ENCODE measurements around the gene DSC1. TPM values are rescaled to one million over a fixed set of nuclear protein-coding genes. Genes with fewer than 3 reads are reported as not detected.

DSC1 gene
- total and polyA plus RNA-seq, 10 of the 15 experiments (the other 5 are each of a cell fraction or from before 2014, with no cell fraction given): 0.24 to 0.84 (median 0.44) TPM; not detected in 1

DNA sequence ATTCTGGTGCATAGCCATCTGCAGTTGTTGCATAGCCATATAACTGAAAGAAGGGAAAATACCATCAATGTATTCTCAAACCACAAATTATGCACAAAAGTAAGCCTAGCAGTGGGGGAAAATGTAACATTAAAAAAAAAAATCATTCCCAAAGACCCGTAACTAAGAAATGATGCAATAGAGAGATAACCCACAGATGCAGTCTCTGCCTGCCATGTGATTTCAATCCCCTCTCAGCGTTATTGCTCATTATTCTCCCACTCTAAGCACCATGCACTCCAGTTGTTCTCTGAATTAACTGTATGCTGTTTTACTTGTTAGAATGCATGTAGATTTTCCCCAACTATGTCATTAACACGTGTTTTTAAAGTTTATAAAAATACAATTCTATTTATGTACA lies 14.1 kb downstream of the DSC1 start:
- Histone ChIP-seq H3K27me3 (replicated peaks in 1 of 2; ENCODE audit: control insufficient read depth in 2 of 2, insufficient read depth in 2 of 2, low read length in 1 of 2) (no peaks in the 10 kb centered on the region), H3K4me3 (no peak overlapping the region), H3K9ac (ENCODE audit: control insufficient read depth, insufficient read depth, low read length) (no peak overlapping the region), H3K27ac (ENCODE audit: control insufficient read depth, insufficient read depth) (no peak overlapping the region), H3K36me3 (ENCODE audit: control insufficient read depth in 2 of 2, insufficient read depth in 2 of 2, low read length in 1 of 2) (no peaks in the 10 kb centered on the region), H3K4me1 (ENCODE audit: control insufficient read depth, insufficient read depth, low read length) (no peaks in the 10 kb centered on the region), H4K20me1 (ENCODE audit: control insufficient read depth, insufficient read depth) (no peaks in the 10 kb centered on the region), H3K9me3 (replicated peaks; ENCODE audit: control insufficient read depth, insufficient read depth, low read length) (peaks cover 1% of the 10 kb centered on the region; the same call in 1 of the 3 replicates), H3K79me2 (ENCODE audit: control insufficient read depth, insufficient read depth, low read length) (no peaks in the 10 kb centered on the region), H3K4me2 (ENCODE audit: control insufficient read depth, insufficient read depth) (no peak overlapping the region), H2AFZ (ENCODE audit: control insufficient read depth, low read depth, low read length) (no peak overlapping the region)
- no peak for FAIRE-seq
- intact Hi-C loops (cut with micrococcal nuclease; ENCODE audit: unreplicated experiment): no loop called here
- TF ChIP-seq RAD51 (IDR thresholded peaks at IDR 0.05): no peak
- TF ChIP-seq PAX5 (IDR thresholded peaks at IDR 0.05; ENCODE audit: borderline replicate concordance, low read depth, low read length): no peak
- no peak for TF ChIP-seq ZNF24 (IDR thresholded peaks at IDR 0.05)
- no peak for TF ChIP-seq ZBTB40 (IDR thresholded peaks at IDR 0.05; ENCODE audit: borderline replicate concordance)
- TF ChIP-seq SIN3A (IDR thresholded peaks at IDR 0.05; ENCODE audit: low read depth, low read length): no peak
- TF ChIP-seq, protein P1, sequence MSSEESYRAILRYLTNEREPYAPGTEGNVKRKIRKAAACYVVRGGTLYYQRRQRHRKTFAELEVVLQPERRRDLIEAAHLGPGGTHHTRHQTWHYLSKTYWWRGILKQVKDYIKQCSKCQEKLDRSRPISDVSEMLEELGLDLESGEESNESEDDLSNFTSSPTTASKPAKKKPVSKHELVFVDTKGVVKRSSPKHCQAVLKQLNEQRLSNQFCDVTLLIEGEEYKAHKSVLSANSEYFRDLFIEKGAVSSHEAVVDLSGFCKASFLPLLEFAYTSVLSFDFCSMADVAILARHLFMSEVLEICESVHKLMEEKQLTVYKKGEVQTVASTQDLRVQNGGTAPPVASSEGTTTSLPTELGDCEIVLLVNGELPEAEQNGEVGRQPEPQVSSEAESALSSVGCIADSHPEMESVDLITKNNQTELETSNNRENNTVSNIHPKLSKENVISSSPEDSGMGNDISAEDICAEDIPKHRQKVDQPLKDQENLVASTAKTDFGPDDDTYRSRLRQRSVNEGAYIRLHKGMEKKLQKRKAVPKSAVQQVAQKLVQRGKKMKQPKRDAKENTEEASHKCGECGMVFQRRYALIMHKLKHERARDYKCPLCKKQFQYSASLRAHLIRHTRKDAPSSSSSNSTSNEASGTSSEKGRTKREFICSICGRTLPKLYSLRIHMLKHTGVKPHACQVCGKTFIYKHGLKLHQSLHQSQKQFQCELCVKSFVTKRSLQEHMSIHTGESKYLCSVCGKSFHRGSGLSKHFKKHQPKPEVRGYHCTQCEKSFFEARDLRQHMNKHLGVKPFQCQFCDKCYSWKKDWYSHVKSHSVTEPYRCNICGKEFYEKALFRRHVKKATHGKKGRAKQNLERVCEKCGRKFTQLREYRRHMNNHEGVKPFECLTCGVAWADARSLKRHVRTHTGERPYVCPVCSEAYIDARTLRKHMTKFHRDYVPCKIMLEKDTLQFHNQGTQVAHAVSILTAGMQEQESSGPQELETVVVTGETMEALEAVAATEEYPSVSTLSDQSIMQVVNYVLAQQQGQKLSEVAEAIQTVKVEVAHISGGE (CRISPR knock-in tag; IDR thresholded peaks at IDR 0.05): no peak
- no peak for TF ChIP-seq CREB1 (IDR thresholded peaks at IDR 0.05; ENCODE audit: low read depth)
- TF ChIP-seq, protein P2, sequence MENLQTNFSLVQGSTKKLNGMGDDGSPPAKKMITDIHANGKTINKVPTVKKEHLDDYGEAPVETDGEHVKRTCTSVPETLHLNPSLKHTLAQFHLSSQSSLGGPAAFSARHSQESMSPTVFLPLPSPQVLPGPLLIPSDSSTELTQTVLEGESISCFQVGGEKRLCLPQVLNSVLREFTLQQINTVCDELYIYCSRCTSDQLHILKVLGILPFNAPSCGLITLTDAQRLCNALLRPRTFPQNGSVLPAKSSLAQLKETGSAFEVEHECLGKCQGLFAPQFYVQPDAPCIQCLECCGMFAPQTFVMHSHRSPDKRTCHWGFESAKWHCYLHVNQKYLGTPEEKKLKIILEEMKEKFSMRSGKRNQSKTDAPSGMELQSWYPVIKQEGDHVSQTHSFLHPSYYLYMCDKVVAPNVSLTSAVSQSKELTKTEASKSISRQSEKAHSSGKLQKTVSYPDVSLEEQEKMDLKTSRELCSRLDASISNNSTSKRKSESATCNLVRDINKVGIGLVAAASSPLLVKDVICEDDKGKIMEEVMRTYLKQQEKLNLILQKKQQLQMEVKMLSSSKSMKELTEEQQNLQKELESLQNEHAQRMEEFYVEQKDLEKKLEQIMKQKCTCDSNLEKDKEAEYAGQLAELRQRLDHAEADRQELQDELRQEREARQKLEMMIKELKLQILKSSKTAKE (IDR thresholded peaks at IDR 0.05; ENCODE audit: low read depth, poor library complexity, severe bottlenecking): no peak
- TF ChIP-seq, protein P3, sequence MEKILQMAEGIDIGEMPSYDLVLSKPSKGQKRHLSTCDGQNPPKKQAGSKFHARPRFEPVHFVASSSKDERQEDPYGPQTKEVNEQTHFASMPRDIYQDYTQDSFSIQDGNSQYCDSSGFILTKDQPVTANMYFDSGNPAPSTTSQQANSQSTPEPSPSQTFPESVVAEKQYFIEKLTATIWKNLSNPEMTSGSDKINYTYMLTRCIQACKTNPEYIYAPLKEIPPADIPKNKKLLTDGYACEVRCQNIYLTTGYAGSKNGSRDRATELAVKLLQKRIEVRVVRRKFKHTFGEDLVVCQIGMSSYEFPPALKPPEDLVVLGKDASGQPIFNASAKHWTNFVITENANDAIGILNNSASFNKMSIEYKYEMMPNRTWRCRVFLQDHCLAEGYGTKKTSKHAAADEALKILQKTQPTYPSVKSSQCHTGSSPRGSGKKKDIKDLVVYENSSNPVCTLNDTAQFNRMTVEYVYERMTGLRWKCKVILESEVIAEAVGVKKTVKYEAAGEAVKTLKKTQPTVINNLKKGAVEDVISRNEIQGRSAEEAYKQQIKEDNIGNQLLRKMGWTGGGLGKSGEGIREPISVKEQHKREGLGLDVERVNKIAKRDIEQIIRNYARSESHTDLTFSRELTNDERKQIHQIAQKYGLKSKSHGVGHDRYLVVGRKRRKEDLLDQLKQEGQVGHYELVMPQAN (conservative IDR thresholded peaks at IDR 0.05): no peak
- CTCF ChIA-PET: no interaction called here
- BruUV-seq (replicated peaks): no TSS peak
- no peak for ATAC-seq
- RAD21 ChIA-PET (ENCODE audit: unreplicated experiment): no interaction called here
- WGBS (ENCODE audit: insufficient coverage, insufficient replicate concordance, low lambda C conversion rate, missing lambda C conversion rate): 33% methylated on average over 3 of the region's 3 CpGs
- in situ Hi-C loops (cut with MboI): no loop called here
- POLR2A ChIA-PET: no interaction called here
- SMC1A ChIA-PET (ENCODE audit: uncharacterized antibody, unreplicated experiment): no interaction called here
- DNase-seq (ENCODE audit: low read depth, low spot score): no peak
